GM18505 (cell line): ENCODE results near the gene DNAJC16.

Experiments
- ATAC-seq: cut with Tn5 transposase; IDR thresholded peaks from one replicate; pipeline ENCODE4 v1.9.1; 2021; ENCODE audit not compliant: unreplicated experiment
- POLR2A ChIP-seq: IDR thresholded peaks from 4 replicates; pipeline ENCODE4 v1.6.1; 2011; ENCODE audit warnings: borderline replicate concordance; ENCODE audit not compliant: insufficient read depth, insufficient read length; ENCODE audit errors: extremely low read depth

DNAJC16 gene

DNA sequence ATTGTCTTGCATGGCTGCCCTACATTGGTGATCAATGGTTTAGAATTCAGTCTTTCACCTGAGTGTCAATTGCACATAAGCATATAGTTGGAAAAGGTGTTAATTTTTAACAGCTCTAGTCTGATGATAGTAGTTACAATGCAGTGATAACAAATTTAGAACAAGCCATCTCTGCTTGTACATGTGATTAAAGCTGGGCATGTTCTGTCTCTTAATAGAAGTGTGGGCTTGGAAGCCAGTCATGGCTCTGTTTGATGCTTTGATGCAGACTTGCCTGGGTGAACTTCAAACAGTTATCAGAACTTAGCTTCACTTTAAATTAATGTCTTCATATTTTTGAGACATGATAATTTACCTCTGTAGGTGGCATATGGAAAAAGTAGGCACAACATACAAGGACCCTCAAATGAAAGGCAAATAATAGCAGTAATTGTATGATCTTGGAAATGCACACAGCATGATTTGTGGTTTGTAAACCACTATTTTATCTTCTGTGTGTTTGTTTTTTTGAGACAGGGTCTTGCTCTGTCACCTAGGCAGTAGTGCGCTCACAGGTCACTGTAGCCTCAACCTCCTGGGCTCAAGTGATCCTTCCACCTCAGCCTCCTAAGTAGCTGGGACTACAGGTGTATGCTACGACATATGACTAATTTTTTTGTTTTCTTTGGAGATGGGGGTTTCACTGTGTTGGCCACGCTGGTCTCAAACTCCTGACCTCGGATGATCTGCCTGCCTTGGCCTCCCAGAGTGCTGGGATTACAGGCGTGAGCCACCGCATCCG, 94.4 kb downstream of the DNAJC16 start:
- no peak for TF ChIP-seq POLR2A
- no peak for ATAC-seq

DNA sequence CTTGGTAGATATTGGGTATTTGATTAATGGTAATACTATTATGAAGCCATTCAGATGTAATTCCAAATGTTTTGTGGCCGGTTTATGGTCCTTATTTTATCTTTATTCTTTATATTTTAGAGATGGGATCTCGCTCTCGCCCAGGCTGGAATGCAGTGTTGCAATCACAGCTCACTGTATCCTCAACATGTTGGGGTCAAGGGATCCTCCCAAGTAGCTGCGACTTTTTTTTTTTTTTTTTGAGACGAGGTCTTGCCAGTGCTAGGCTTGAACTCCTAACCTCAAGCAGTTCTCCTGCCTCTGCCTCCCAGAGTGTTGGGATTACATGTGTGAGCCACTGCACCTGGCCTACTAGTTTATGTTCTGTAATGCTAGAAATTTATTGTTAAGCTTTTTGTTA, 95.3 kb downstream of the DNAJC16 start:
- no peak for ATAC-seq
- TF ChIP-seq POLR2A = no peak

DNA sequence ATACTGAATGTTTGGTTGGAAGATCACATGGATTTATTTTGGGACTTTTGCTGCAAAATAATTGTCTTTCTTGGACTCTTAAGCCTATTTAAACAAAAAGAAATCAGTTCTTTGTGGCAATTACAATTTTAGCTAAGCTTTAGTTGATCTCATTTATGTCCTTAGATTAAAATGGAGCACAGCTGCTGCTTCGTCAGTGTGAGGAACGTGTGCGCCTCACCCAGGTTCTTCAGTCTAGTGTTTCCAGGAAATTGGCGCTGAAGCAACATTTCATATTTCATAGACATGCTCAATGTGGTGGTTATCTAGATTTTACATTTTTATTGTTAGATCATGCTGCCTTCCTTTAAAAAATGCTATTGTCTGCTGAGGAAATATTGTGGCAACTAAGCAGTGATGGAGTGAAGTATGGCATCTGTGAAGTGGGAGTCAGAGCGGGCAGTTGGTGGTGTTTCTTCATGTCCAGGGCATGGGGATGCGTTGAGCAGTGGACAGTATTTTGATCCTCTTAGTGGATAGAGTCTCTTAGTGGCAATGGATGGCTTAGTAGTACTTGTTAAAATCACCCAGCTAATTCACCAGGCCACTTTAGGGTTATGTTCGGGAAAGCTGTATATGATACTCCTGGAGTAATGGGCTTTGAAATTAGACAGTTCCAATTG, 96.2 kb downstream of the DNAJC16 start:
- TF ChIP-seq POLR2A = no peak
- no peak for ATAC-seq

DNA sequence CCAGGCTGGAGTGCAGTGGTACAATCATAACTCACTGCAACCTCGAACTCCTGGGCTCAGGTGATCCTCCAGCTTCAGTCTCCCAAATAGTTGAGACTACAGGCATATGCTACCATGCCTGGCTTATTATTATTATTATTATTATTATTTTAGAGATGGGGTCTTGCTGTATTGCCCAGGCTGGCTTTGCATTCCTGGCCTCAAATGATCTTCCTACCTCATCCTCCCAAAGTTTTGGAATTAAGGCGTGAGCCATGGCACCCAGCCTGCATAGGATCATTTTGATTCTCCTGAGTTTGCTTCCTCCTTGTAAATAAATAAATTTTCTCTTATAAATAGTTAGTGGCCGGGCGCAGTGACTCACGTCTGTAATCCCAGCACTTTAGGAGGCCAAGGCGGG, 96.8 kb downstream of the DNAJC16 start:
- TF ChIP-seq POLR2A = no peak
- ATAC-seq = no peak

DNA sequence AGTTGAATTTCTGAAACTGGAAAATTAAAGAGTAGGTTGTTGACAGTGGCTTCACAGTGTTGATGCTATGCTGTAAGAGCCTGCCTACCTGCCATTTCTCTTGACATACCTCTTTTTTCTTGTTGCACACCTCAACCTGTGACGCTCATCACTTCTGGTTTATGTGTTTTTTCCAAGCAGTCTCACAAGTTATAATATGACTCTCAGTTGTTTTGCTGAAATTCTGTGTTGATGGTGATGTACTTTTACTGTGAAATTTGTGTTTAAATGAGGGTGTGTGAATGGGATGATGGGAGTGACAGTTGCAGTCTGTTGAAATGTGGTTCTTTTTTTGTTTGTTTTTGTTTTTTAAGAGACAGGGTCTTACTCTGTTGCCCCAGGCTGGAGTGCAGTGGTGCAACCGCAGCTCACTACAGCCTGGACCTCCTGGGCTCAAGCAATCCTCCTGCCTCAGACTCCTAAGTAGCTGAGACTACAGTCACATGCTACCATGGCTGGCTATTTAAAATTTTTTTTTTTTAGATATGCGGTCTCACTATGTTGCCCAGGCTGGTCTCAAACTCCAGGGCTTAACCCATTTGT, 97.6 kb downstream of the DNAJC16 start:
- no peak for TF ChIP-seq POLR2A
- ATAC-seq = no peak

DNA sequence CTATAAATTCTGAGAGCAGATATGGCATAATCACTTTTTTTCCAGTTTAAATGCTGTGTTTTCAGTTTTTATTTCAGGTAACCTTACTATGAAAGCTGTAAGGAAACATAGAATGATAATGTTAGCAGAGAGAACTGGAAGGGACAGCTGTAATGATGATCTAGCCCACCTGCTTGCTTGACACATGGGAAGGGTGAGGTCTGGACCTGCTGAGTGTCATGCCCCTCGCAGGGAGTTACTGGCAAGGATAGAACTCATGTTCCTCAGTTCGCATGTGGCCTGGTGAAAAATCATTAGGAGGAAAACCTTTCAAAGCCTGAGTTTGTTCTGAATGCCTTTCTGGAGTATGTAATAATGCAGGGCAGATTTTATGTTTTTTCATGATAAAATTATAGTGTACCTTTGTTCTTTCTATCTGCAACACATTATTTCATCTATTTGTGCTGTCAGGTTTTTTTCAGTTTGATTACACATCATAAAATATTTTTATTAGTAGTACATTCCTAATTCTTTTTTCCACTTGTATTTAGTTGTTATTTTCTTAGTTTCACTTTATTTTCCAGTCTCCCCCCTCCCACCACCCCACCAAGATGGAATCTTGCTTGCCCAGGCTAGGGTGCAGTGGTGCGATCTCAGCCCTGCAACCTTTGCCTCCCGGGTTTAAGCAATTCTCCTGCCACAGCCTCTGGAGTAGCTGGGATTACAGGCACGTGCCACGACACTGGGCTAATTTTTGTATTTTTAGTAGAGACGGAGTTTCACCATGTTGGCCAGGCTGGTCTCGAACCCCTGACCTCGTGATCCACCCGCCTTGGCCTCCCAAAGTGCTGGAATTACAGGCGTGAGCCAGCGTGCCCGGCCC, 98.6 kb downstream of the DNAJC16 start:
- TF ChIP-seq POLR2A = no peak
- ATAC-seq = no peak
